Panc1 (cell line): ENCODE measurements around the gene ARHGEF18. TPM values are rescaled to one million over a fixed set of nuclear protein-coding genes. Genes with fewer than 3 reads are reported as not detected.

Source experiments
- ATAC-seq: fragments of 200-7000 bp; cut with Tn5 transposase; 2 replicates; pipeline ENCODE4 v1.9.1; 2020; ENCODE audit warnings: mild to moderate bottlenecking, moderate library complexity
- BruUV-seq: library from RNA; stranded (reverse); fragments of 400-500 nt; replicated peaks from 2 replicates; lab custom pipeline; 2021; lab: Mats Ljungman, UMichigan
- CTCF ChIA-PET: fragments of 300-600 bp; sonication (Branson Sonifier 250); formaldehyde crosslinking; loops from one replicate; lab custom pipeline; 2022; ENCODE audit warnings: antibody characterized with exemption; lab: Charles Lee
- POLR2A ChIA-PET: fragments of 300-600 bp; sonication (Branson Sonifier 250); formaldehyde crosslinking; loops from one replicate; lab custom pipeline; 2022; ENCODE audit warnings: antibody characterized with exemption; lab: Charles Lee
- DNase-seq: peaks from one replicate; pipeline ENCODE4 v3.0.0-alpha.2; 2010; ENCODE audit warnings: low read depth, low spot score
- H3K27ac ChIP-seq: 2 replicates; pipeline ENCODE4 v1.5.1; 2011; ENCODE audit warnings: mild to moderate bottlenecking, low read length, inconsistent platforms
- H3K27me3 ChIP-seq: fragments of 200-500 bp; sonication (Bioruptor generic); 2 replicates; pipeline ENCODE4 v1.6.0; 2014; ENCODE audit warnings: low read length, inconsistent platforms; ENCODE audit not compliant: control insufficient read depth, insufficient read depth
- H3K36me3 ChIP-seq: fragments of 200-500 bp; sonication (Bioruptor generic); 2 replicates; pipeline ENCODE4 v1.5.1; 2014; ENCODE audit warnings: inconsistent platforms, mild to moderate bottlenecking, low read length, moderate library complexity; ENCODE audit not compliant: control insufficient read depth, insufficient read depth
- H3K4me1 ChIP-seq: 2 replicates; pipeline ENCODE4 v1.5.1; 2011; ENCODE audit warnings: inconsistent platforms, mild to moderate bottlenecking, low read length, moderate library complexity; ENCODE audit not compliant: control insufficient read depth, insufficient read depth
- H3K4me3 ChIP-seq, 2 experiments: 2 replicates each; pipeline ENCODE4 v1.5.1; 2011 to 2012; ENCODE audit warnings: low read depth in 2 of 2, low read length in 2 of 2, mild to moderate bottlenecking in 2 of 2, inconsistent platforms in 1 of 2, moderate library complexity in 1 of 2
- H3K9me3 ChIP-seq: fragments of 200-500 bp; sonication (Bioruptor generic); 2 replicates; pipeline ENCODE4 v1.5.1; 2014; ENCODE audit warnings: low read depth, mild to moderate bottlenecking, inconsistent platforms, low read length, moderate library complexity; ENCODE audit not compliant: control insufficient read depth, insufficient read depth
- POLR2AphosphoS5 ChIP-seq: IDR thresholded peaks from 2 replicates; pipeline ENCODE4 v1.6.1; 2012; ENCODE audit warnings: mild to moderate bottlenecking, low read depth, low read length, moderate library complexity
- SIN3A ChIP-seq: IDR thresholded peaks from 2 replicates; pipeline ENCODE4 v1.6.1; 2012; ENCODE audit warnings: low read depth, mild to moderate bottlenecking, low read length, moderate library complexity, borderline replicate concordance; ENCODE audit not compliant: insufficient read depth
- TCF7L2 ChIP-seq: IDR thresholded peaks from 2 replicates; pipeline ENCODE4 v1.6.1; 2011; ENCODE audit warnings: mild to moderate bottlenecking, low read depth, low read length, inconsistent platforms
- in situ Hi-C: cut with HindIII; loops from 2 replicates; pipeline ENCODE4 v1.10.0; 2016; ENCODE audit warnings: low sequenced_read_pairs, low pct_unique_long_range_greater_than_20kb
- intact Hi-C: fragments of 100-400 bp; cut with micrococcal nuclease; formaldehyde crosslinking; loops from one replicate; pipeline ENCODE4 v1.10.0; 2022; ENCODE audit not compliant: unreplicated experiment
- total RNA-seq: library from RNA; stranded (reverse); gene quantifications from one replicate; pipeline ENCODE4 v1.2.1, GENCODE V29; 2021; ENCODE audit not compliant: unreplicated experiment
- TF ChIP-seq, protein P1 (sequence below): fragments of 450-650 bp; IDR thresholded peaks from 2 replicates; pipeline ENCODE4 v1.5.1; 2017; ENCODE audit warnings: mild to moderate bottlenecking
- TF ChIP-seq, protein P2 (sequence below), 2 experiments: IDR thresholded peaks; 2 replicates each; pipeline ENCODE4 v1.6.1; 2011 to 2012; ENCODE audit warnings: low read depth in 2 of 2, control low read depth in 1 of 2, low read length in 1 of 2, mild to moderate bottlenecking in 1 of 2, moderate library complexity in 1 of 2; ENCODE audit not compliant: insufficient read depth in 1 of 2

ARHGEF18 gene
- total RNA-seq, 1 experiment from 2014 or later: 39.1 TPM

DNA sequence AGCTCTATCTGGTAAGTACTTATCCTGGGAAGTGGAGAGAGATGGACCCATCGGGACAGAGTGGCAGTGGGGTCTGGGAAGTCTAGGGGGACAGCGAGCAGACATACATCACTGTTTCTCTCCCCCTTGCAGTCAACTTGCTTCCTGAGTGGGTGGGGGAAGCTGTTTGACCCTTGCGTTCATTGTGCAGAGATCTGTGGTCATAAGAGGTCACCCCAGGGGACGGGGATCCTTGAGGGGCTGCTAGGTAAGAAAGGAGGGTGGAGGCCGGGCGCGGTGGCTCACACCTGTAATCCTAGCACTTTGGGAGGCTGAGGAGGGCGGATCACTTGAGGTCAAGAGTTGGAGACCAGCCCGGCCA is 474 bp downstream of the ARHGEF18 start:
- ChIA-PET CTCF (no interaction called here), POLR2A (interaction anchor here (0.6 kb wide), 1 partner anchor 226 kb away, joined by 6 read pairs; no protein-coding TSS in a partner anchor)
- ATAC-seq (no peak), DNase-seq (no peak)
- Histone ChIP-seq H3K27me3 (no peaks in the 10 kb centered on the region), H3K4me1 (no peaks in the 10 kb centered on the region), H3K36me3 (no peaks in the 10 kb centered on the region), H3K4me3 (no peak overlapping the region), H3K9me3 (no peaks in the 10 kb centered on the region), H3K27ac (no peak overlapping the region)
- BruUV-seq: no TSS peak
- intact Hi-C loops (no loop called here), in situ Hi-C loops (no loop called here)
- TF ChIP-seq, protein P1, sequence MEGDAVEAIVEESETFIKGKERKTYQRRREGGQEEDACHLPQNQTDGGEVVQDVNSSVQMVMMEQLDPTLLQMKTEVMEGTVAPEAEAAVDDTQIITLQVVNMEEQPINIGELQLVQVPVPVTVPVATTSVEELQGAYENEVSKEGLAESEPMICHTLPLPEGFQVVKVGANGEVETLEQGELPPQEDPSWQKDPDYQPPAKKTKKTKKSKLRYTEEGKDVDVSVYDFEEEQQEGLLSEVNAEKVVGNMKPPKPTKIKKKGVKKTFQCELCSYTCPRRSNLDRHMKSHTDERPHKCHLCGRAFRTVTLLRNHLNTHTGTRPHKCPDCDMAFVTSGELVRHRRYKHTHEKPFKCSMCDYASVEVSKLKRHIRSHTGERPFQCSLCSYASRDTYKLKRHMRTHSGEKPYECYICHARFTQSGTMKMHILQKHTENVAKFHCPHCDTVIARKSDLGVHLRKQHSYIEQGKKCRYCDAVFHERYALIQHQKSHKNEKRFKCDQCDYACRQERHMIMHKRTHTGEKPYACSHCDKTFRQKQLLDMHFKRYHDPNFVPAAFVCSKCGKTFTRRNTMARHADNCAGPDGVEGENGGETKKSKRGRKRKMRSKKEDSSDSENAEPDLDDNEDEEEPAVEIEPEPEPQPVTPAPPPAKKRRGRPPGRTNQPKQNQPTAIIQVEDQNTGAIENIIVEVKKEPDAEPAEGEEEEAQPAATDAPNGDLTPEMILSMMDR: no peak
- no peak for TF ChIP-seq POLR2AphosphoS5
- no peak for TF ChIP-seq SIN3A
- TF ChIP-seq, protein P2, sequence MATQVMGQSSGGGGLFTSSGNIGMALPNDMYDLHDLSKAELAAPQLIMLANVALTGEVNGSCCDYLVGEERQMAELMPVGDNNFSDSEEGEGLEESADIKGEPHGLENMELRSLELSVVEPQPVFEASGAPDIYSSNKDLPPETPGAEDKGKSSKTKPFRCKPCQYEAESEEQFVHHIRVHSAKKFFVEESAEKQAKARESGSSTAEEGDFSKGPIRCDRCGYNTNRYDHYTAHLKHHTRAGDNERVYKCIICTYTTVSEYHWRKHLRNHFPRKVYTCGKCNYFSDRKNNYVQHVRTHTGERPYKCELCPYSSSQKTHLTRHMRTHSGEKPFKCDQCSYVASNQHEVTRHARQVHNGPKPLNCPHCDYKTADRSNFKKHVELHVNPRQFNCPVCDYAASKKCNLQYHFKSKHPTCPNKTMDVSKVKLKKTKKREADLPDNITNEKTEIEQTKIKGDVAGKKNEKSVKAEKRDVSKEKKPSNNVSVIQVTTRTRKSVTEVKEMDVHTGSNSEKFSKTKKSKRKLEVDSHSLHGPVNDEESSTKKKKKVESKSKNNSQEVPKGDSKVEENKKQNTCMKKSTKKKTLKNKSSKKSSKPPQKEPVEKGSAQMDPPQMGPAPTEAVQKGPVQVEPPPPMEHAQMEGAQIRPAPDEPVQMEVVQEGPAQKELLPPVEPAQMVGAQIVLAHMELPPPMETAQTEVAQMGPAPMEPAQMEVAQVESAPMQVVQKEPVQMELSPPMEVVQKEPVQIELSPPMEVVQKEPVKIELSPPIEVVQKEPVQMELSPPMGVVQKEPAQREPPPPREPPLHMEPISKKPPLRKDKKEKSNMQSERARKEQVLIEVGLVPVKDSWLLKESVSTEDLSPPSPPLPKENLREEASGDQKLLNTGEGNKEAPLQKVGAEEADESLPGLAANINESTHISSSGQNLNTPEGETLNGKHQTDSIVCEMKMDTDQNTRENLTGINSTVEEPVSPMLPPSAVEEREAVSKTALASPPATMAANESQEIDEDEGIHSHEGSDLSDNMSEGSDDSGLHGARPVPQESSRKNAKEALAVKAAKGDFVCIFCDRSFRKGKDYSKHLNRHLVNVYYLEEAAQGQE (IDR thresholded peaks at IDR 0.05; ENCODE audit: insufficient read depth in 1 of 2, low read depth in 2 of 2, low read length in 1 of 2): no peak

DNA sequence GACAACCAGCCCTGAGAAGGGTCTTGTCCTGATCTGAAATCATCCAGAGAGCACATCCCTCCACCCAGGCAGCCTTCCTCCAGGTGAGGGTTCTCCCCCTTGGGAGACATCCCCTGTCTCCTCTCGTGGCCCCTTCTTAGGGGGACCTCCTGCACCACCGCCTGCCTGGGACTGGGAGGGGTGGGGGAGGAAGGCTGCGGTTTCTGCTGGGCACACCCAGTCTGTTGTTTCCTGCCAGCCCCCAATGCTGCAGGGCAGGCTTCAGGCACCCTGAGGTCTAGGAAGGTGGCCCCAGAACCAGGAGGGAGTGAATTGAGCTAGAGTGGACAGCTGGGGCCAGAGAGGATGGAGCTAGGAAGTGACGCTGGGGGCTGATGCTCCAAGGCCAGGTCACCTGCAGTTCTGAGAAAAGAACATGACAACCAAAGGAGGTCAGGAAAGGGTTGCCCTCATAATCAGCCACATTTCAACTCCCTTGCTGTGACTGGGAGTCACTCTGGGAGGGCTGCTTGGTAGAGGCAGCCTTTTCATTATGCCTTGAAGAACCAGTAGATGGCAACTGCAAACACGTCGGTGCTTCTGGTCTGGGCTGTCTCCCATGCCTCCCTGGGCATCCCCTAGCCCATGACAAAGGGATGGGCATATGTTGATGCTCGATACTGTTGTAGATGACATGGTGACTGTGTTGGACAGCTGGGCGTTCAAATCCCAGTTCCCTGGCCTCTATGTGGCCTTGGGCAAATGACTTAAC is 1.4 kb downstream of the ARHGEF18 start:
- ChIA-PET POLR2A (no interaction called here), CTCF (no interaction called here)
- in situ Hi-C loops: no loop called here
- no peak overlapping the region for H3K4me3 ChIP-seq
- H3K27ac ChIP-seq: no peak overlapping the region
- no peak for DNase-seq
- no peaks in the 10 kb centered on the region for H3K27me3 ChIP-seq
- ATAC-seq: no peak
- intact Hi-C loops: no loop called here
- H3K36me3 ChIP-seq: no peaks in the 10 kb centered on the region
- H3K4me1 ChIP-seq: no peaks in the 10 kb centered on the region
- H3K9me3 ChIP-seq: no peaks in the 10 kb centered on the region
- BruUV-seq: no TSS peak
- TF ChIP-seq, protein P1: no peak
- TF ChIP-seq, protein P2 (IDR thresholded peaks at IDR 0.05; ENCODE audit: insufficient read depth in 1 of 2, low read depth in 2 of 2, low read length in 1 of 2): no peak
- TF ChIP-seq SIN3A (no peak), TCF7L2 (no peak), POLR2AphosphoS5 (no peak)
